DMS 273 treated with DMSO at 0.1 percent for 48 hours (cell line): Measurements from ENCODE around the gene AKR7A2.
"Not testable (repeated sequence)": the region's sequence is repeated elsewhere in the genome, so short reads cannot be mapped to it uniquely, and the experiment has no call there.

ENCODE experiments used
- DNase-seq: peaks from one replicate; lab custom pipeline; 2025; lab: John Stamatoyannopoulos, UW

Gene AKR7A2

GRCh38 chr1:19306941-19307340 is 5.0 kb downstream of the AKR7A2 start:
- DNase-seq, result no peak

GRCh38 chr1:19305880-19306279 is 6.1 kb downstream of the AKR7A2 start:
- DNase-seq, result no peak

DNA sequence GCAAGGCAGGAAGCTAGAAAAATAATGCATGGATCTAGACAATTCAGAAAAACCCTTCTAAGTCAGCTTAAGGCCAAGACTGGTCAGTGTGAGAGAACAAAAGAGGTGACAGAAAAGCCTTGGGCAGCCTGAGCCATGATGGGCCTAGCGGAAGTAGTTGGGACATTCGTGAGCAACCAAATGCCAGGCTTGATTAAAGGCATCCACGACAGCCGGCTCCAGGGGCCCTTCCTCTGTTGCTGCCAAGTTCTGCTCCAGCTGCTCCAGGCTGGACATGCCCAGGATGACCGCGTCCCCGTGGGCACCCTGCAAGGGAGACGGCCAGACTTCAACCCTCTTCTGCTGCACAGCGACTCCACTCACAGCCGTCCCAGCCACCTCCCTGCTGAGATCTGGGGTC is 7.9 kb downstream of the AKR7A2 start:
- not testable (repeated sequence) for DNase-seq

DNA sequence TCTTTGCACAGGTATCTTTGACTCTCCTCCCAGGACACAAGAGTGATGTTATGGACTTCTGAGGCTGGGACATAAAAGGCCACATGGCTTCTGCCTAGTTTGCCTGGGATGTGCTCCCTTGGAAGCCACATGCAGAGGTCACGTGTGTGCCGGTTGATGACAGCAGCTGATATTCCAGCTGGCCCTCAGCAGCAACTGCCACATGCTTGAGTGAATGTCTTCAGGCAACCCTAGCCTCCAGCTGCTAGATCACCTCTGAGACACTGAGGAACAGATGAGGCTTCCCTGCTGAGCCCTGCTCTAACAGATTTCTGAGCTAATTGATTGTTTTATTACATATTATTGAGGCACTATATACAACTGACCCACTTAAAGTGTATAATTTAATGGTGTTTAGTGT is 11.7 kb downstream of the AKR7A2 start:
- DNase-seq, result no peak

DNA sequence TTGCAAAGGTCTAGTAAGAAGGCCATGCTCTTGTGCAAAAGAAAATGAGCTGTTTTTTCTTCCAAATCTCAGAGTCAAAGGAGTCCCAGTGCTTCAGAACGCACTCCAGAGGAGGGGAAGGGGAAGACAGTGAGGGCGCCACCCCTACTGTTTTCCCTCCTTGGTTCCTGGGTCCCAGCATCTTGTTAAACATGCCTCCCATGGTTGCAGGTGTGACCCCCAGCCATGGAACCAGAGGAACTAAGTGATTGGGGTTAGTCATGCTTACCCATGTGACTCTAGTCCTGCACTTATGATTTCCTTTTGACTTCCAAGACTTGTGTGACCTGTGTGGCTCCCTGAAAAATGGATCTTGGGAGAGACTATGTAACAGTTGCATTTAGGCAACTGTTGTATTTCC is 17.3 kb downstream of the AKR7A2 start:
- DNase-seq, result no peak

GRCh38 chr1:19289244-19289643 is 22.7 kb downstream of the AKR7A2 start:
- DNase-seq, result no peak

GRCh38 chr1:19288324-19289241 is 23.4 kb downstream of the AKR7A2 start, which contains the start of gene AKR7A3:
Gene AKR7A3 (minus strand): TSS chr1:19288770. CDS start chr1:19288709, 61 bp downstream.
- DNase-seq, result not testable (repeated sequence)

- DNase-seq, result no peak
Observed at GRCh38 chr1:19287436-19288185, 24.3 kb downstream of the AKR7A2 start.

DNA sequence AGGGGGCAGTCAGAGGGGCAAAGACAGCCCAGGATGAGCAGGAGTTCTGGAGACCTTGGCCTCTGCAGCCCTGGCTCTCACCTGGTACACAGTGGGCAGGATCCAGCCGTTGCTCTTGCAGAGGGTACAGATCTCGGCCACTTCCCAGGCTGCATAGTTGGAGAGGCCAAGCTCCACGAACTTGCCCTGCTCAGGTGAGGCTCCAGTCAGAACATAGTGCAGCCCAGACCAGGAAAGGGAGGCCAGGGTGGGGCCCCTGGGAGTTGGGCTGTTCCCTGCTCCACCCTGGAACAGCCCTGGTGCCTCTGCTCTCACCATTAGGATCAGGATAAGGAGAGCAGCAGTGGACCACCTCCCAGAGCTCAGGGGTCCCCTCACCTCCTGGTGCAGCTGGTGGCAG is 26.1 kb downstream of the AKR7A2 start:
- not testable (repeated sequence) for DNase-seq

GRCh38 chr1:19285366-19285765 is 26.6 kb downstream of the AKR7A2 start:
- DNase-seq, result not testable (repeated sequence)

- no peak for DNase-seq
Observed at GRCh38 chr1:19284881-19285280, 27.1 kb downstream of the AKR7A2 start.

GRCh38 chr1:19283891-19284290 is 28.1 kb downstream of the AKR7A2 start:
- no peak for DNase-seq

DNA sequence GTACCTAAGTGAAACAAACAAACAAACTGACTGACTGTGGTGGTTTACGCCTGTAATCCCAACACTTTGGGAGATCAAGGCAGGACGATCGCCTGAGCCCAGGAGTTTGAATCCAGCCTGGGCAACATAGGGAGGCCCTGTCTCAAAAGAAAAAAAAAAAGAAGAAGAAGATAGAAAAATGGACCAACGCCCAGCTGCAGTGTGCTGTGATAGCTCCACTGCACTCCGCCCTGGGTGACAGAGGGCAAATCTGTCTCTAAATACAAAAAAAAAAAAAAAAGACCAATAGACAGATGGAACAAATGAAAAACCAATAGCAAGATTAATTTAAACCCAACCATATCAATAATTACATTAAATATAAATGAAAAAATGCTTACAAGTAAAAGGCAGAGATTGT is 37.3 kb downstream of the AKR7A2 start:
- no peak for DNase-seq

DNA sequence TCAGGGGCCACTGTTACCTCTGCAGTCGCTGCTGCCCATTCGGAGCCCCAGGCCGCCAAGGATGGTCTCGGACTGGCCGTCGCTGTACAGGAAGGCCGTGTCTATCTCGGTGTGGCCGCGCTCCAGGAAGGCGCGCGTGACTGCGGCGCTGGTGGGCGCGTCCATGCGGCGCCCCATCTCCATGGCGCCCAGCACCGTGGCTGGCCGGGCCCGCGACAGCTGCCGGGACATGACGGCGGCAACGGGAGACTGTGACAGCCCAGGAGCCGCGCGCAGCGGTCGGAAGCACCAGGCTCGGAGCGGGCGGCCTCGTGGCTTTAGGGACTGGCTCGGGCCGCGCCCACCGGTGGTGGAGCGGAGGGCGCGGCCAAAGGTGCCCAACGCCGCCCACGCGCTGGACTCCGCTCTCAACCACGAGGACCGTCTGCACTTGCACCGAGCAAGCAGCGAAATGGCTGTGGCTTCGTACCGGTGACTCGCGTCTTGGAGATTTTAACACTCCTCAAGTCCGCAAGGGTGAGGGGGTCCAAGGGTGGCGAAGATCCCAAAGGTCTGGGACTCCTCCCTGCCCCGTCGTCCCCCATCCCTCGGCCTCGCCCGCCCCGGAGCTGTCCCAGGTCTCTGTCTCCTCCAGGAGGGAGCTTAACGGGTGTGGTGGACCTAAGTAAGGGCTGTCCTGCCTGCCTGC is 38.0 kb downstream of the AKR7A2 start:
- not testable (repeated sequence) for DNase-seq

DNA sequence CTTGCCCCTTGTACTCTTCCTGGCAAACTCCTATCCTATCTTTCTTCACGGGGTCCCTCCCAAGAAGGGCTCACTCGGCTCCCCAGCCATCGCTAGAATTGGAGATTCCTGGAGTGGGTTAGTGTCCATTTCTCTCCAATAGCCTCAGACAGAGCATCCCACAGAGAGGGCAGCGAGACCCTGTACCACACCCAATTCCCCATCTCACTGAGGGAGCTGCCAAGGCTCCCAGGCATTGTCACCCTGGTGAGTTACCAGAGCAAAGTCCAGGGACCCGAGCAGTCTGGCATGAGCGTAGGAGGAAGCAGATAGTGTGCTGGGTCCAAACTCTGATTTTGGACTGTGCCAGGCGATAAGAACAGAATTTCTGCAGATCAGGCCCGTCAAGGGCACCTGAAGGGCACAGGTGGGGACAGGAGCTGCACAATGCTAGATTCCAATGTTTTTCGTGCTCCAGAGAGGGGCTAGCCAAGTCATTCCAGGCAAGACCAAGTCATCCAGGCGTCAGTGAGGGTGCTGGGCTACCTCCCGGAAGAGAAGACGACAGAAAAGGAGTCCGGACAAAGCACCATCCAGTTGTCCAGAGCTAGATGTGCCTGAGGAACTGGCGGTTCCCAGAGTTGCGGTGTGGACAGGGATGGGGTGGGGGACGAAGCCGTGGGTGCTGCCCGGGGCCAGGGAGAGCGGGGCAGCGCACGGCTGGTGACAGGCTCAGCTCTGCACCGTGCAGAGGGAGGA is 38.7 kb downstream of the AKR7A2 start:
- DNase-seq, result no peak

DNA sequence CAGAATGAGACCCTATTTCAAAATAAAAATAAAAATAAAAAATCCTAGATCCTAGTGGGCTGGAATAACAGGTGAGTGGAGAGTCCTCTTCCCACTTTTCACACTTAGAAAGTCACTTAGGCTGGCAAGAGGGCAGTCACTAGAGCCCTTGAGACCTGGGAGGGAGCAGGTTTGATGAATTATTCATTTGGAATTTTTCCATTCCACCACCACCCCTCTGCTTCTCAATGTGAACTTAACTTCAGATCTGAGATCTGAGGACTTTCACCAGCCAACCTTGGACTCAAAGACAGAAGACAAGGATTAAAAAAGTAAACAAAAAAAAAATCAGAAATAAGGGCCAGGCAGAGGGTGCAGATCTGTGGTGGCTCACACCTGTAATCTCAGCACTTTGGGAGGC is 39.9 kb downstream of the AKR7A2 start:
- DNase-seq, result no peak

- not testable (repeated sequence) for DNase-seq
Observed at GRCh38 chr1:19270343-19270730, 41.6 kb downstream of the AKR7A2 start.

- DNase-seq, result not testable (repeated sequence)
Observed at GRCh38 chr1:19269427-19270342, 42.3 kb downstream of the AKR7A2 start.

DNA sequence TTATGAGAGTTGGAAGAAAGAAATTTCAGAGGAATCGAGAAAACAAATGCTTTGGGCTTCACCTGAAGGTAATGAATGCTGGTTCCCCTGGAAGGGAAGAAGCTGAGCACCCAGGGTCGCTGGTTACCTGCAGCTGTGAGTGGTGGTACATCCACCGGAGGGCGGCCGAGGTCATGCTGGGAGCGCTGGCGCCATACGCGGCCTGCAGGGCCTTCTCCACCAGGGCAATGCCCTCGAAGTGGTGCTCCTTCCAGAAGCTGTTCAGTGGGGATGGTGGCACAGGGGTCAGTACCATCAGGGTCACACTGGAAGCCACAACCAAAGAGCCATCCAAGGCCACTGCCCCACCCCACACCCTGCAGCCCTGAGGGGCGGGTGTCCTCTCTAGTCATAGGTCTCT is 43.5 kb downstream of the AKR7A2 start:
- no peak for DNase-seq

DNA sequence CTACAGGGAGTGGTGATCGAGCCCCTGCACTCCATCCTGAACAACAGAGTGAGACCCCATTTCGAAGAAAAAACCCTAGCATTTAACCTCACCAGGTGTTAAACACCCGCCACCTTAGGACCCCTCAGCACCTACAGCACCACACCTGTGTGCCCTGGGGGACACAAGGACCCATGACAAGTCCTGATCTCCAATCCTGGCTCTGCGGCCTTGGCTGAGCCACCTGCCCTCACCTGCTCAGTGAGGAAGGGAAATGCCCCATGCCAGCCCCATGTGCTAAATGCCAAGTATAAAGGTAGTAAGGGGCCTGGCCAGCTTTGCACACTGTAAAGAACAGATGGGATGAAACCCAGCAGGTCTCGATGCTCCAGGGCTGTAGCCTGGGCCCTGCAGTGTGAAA is 49.2 kb downstream of the AKR7A2 start:
- DNase-seq, result no peak

GRCh38 chr1:19262047-19262446 is 49.9 kb downstream of the AKR7A2 start:
- DNase-seq, result no peak
